Ishikawa (cell line): ENCODE measurements around the gene SPN.

Experiments
- CEBPB ChIP-seq: IDR thresholded peaks from 2 replicates; pipeline ENCODE4 v1.6.1; 2012
- CREB1 ChIP-seq: IDR thresholded peaks from 2 replicates; pipeline ENCODE4 v1.6.1; 2012; ENCODE audit warnings: low read depth
- EGR1 ChIP-seq: IDR thresholded peaks from 2 replicates; pipeline ENCODE4 v1.6.1; 2012
- EP300 ChIP-seq: IDR thresholded peaks from 2 replicates; pipeline ENCODE4 v1.6.1; 2012; ENCODE audit warnings: borderline replicate concordance
- NFIC ChIP-seq: IDR thresholded peaks from 2 replicates; pipeline ENCODE4 v1.6.1; 2012
- RAD21 ChIP-seq: IDR thresholded peaks from 2 replicates; pipeline ENCODE4 v1.6.1; 2012; ENCODE audit warnings: low read depth
- REST ChIP-seq: IDR thresholded peaks from 2 replicates; pipeline ENCODE4 v1.6.1; 2012; ENCODE audit warnings: low read depth, mild to moderate bottlenecking
- TAF1 ChIP-seq: IDR thresholded peaks from 2 replicates; pipeline ENCODE4 v1.6.1; 2012; ENCODE audit warnings: low read depth, mild to moderate bottlenecking
- TEAD4 ChIP-seq: IDR thresholded peaks from 2 replicates; pipeline ENCODE4 v1.6.1; 2012
- YY1 ChIP-seq: IDR thresholded peaks from 2 replicates; pipeline ENCODE4 v1.6.1; 2012; ENCODE audit warnings: low read depth
- ZBTB7A ChIP-seq: IDR thresholded peaks from 2 replicates; pipeline ENCODE4 v1.6.1; 2012; ENCODE audit warnings: low read depth
- TF ChIP-seq, protein P1 (sequence below): IDR thresholded peaks from 2 replicates; pipeline ENCODE4 v1.6.1; 2012

GRCh38 chr16:29678691-29679267 lies 15.7 kb downstream of the SPN start, which contains the start of gene QPRT:
- no peak for TF ChIP-seq EGR1
- TF ChIP-seq RAD21 = no peak
- no peak for TF ChIP-seq EP300
- no peak for TF ChIP-seq CREB1
- TF ChIP-seq YY1 = no peak
- no peak for TF ChIP-seq REST
- TF ChIP-seq NFIC = no peak
- TF ChIP-seq TEAD4 = no peak
- TF ChIP-seq TAF1 = no peak
- TF ChIP-seq, protein P1, sequence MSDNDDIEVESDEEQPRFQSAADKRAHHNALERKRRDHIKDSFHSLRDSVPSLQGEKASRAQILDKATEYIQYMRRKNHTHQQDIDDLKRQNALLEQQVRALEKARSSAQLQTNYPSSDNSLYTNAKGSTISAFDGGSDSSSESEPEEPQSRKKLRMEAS = no peak; the same call in 1 of the 2 replicates
- no peak for TF ChIP-seq ZBTB7A
- no peak for TF ChIP-seq CEBPB
